IMR-90 (cell line): ENCODE measurements around the gene ROBO1. TPM values are rescaled to one million over a fixed set of nuclear protein-coding genes. Genes with fewer than 3 reads are reported as not detected.

ENCODE experiments used
- ATAC-seq: fragments of 200-7000 bp; cut with Tn5 transposase; 2 replicates; pipeline ENCODE4 v1.9.1; 2020; ENCODE audit warnings: low read depth, mild to moderate bottlenecking, moderate library complexity
- BruUV-seq: library from RNA; stranded (reverse); fragments of 400-500 nt; replicated peaks from 2 replicates; lab custom pipeline; 2021; lab: Mats Ljungman, UMichigan
- CTCF ChIA-PET: fragments of 300-600 bp; formaldehyde crosslinking; extraction: SDS; loops from one replicate; lab custom pipeline; 2021; ENCODE audit warnings: antibody characterized with exemption; lab: Yijun Ruan, JAX
- POLR2A ChIA-PET: fragments of 300-600 bp; sonication (Branson Sonifier 250); formaldehyde crosslinking; loops from one replicate; lab custom pipeline; 2022; ENCODE audit warnings: antibody characterized with exemption; ENCODE audit not compliant: unreplicated experiment; lab: Charles Lee
- DNase-seq: peaks from one replicate; pipeline ENCODE4 v3.0.0; 2013
- H2AFZ ChIP-seq: replicated peaks from 2 replicates; pipeline ENCODE3; 2013; ENCODE audit warnings: low read length, mild to moderate bottlenecking; ENCODE audit not compliant: poor library complexity
- H2AK5ac ChIP-seq: 2 replicates; pipeline ENCODE4 v1.6.1; 2013; ENCODE audit warnings: low read depth, low read length, inconsistent platforms
- H2AK9ac ChIP-seq: replicated peaks from 2 replicates; pipeline ENCODE3; 2013; ENCODE audit warnings: mild to moderate bottlenecking, low read depth, low read length, moderate library complexity; ENCODE audit not compliant: poor library complexity
- H2BK120ac ChIP-seq: 2 replicates; pipeline ENCODE4 v1.6.1; 2013; ENCODE audit warnings: low read depth, low read length, inconsistent platforms
- H2BK15ac ChIP-seq: 3 replicates; pipeline ENCODE4 v1.6.1; 2013; ENCODE audit warnings: low read depth, low read length, inconsistent platforms
- H2BK20ac ChIP-seq: 2 replicates; pipeline ENCODE4 v1.6.1; 2013; ENCODE audit warnings: low read depth, mild to moderate bottlenecking, inconsistent platforms, low read length, moderate library complexity
- H2BK5ac ChIP-seq: 2 replicates; pipeline ENCODE4 v1.6.1; 2013; ENCODE audit warnings: mild to moderate bottlenecking, low read depth, low read length, inconsistent platforms; ENCODE audit not compliant: poor library complexity, severe bottlenecking
- H3K14ac ChIP-seq: replicated peaks from 2 replicates; pipeline ENCODE4 v1.6.1; 2013; ENCODE audit warnings: low read depth, low read length, inconsistent platforms
- H3K18ac ChIP-seq: 2 replicates; pipeline ENCODE4 v1.6.1; 2013; ENCODE audit warnings: low read depth, low read length, control low read depth
- H3K23ac ChIP-seq: 2 replicates; pipeline ENCODE4 v1.6.1; 2013; ENCODE audit warnings: low read depth, low read length, inconsistent platforms
- H3K27ac ChIP-seq: 2 replicates; pipeline ENCODE4 v1.5.1; 2013; ENCODE audit warnings: mild to moderate bottlenecking, control low read depth, low read length; ENCODE audit not compliant: insufficient read depth
- H3K27me3 ChIP-seq: 2 replicates; pipeline ENCODE4 v1.6.1; 2013; ENCODE audit warnings: low read length; ENCODE audit not compliant: control insufficient read depth, insufficient read depth
- H3K36me3 ChIP-seq: 2 replicates; pipeline ENCODE4 v1.6.1; 2013; ENCODE audit warnings: low read length, mixed read lengths; ENCODE audit not compliant: control insufficient read depth, insufficient read depth
- H3K4ac ChIP-seq: 2 replicates; pipeline ENCODE4 v1.6.1; 2013; ENCODE audit warnings: low read depth, low read length, inconsistent platforms
- H3K4me1 ChIP-seq: 2 replicates; pipeline ENCODE4 v1.6.1; 2013; ENCODE audit warnings: low read length, mixed read lengths; ENCODE audit not compliant: control insufficient read depth, insufficient read depth
- H3K4me2 ChIP-seq: 2 replicates; pipeline ENCODE4 v1.6.1; 2013; ENCODE audit warnings: low read depth, mild to moderate bottlenecking, control low read depth, low read length, moderate library complexity
- H3K4me3 ChIP-seq: 2 replicates; pipeline ENCODE4 v1.5.1; 2013; ENCODE audit warnings: low read depth, mild to moderate bottlenecking, control low read depth, low read length, moderate library complexity; ENCODE audit not compliant: insufficient read depth
- H3K56ac ChIP-seq: 2 replicates; pipeline ENCODE4 v1.6.1; 2013; ENCODE audit warnings: low read length, inconsistent platforms; ENCODE audit not compliant: insufficient read depth; ENCODE audit errors: extremely low read depth
- H3K79me1 ChIP-seq, 2 experiments: 2 replicates each; pipeline ENCODE4 v1.6.1; 2013; ENCODE audit warnings: low read length in 2 of 2, inconsistent platforms in 1 of 2, low read depth in 1 of 2
- H3K9ac ChIP-seq: 2 replicates; pipeline ENCODE4 v1.6.1; 2013; ENCODE audit warnings: low read depth, low read length, control low read depth
- H3K9me1 ChIP-seq: 2 replicates; pipeline ENCODE4 v1.6.1; 2013; ENCODE audit warnings: low read length, inconsistent platforms; ENCODE audit not compliant: insufficient read depth
- H3K9me3 ChIP-seq: 2 replicates; pipeline ENCODE4 v1.6.1; 2013; ENCODE audit warnings: low read length; ENCODE audit not compliant: control insufficient read depth, insufficient read depth
- H4K20me1 ChIP-seq: 2 replicates; pipeline ENCODE4 v1.6.1; 2013; ENCODE audit warnings: low read length, inconsistent platforms; ENCODE audit not compliant: insufficient read depth
- H4K5ac ChIP-seq: 2 replicates; pipeline ENCODE4 v1.6.1; 2013; ENCODE audit warnings: mild to moderate bottlenecking, low read depth, low read length, control low read depth
- H4K8ac ChIP-seq, 2 experiments: 2 replicates each; pipeline ENCODE4 v1.6.1; 2013; ENCODE audit warnings: low read depth in 2 of 2, low read length in 2 of 2, control low read depth in 1 of 2, inconsistent platforms in 1 of 2
- H4K91ac ChIP-seq: 2 replicates; pipeline ENCODE4 v1.6.1; 2013; ENCODE audit warnings: low read depth, low read length, inconsistent platforms; ENCODE audit not compliant: insufficient read depth
- CEBPB ChIP-seq: IDR thresholded peaks from 2 replicates; pipeline ENCODE4 v1.6.1; 2012; ENCODE audit warnings: low read depth, low read length, improper control_type of control experiment
- CHD1 ChIP-seq: IDR thresholded peaks from 2 replicates; pipeline ENCODE4 v1.6.1; 2012; ENCODE audit warnings: low read depth, low read length, improper control_type of control experiment
- CTCF ChIP-seq: conservative IDR thresholded peaks from 2 replicates; pipeline ENCODE4 v1.5.1; 2012; ENCODE audit warnings: mild to moderate bottlenecking, low read depth, low read length, improper control_type of control experiment
- ELK1 ChIP-seq: fragments of 150-350 bp; IDR thresholded peaks from 2 replicates; pipeline ENCODE4 v1.6.1; 2016; ENCODE audit warnings: low read depth, mild to moderate bottlenecking, low read length, moderate library complexity, borderline replicate concordance
- FOS ChIP-seq: fragments of 150-350 bp; IDR thresholded peaks from 2 replicates; pipeline ENCODE4 v1.6.1; 2016; ENCODE audit warnings: low read depth, low read length
- MAFK ChIP-seq: IDR thresholded peaks from 2 replicates; pipeline ENCODE4 v1.6.1; 2012; ENCODE audit warnings: low read depth, low read length, improper control_type of control experiment
- MAZ ChIP-seq: IDR thresholded peaks from 2 replicates; pipeline ENCODE4 v1.6.1; 2012; ENCODE audit warnings: low read depth, mild to moderate bottlenecking, low read length, improper control_type of control experiment, moderate library complexity, borderline replicate concordance
- MXI1 ChIP-seq: IDR thresholded peaks from 2 replicates; pipeline ENCODE4 v1.6.1; 2012; ENCODE audit warnings: low read depth, mild to moderate bottlenecking, low read length, moderate library complexity, borderline replicate concordance
- NFE2L2 ChIP-seq: fragments of 150-350 bp; IDR thresholded peaks from 2 replicates; pipeline ENCODE4 v1.6.1; 2016; ENCODE audit warnings: low read depth, mild to moderate bottlenecking, low read length
- POLR2A ChIP-seq: IDR thresholded peaks from 2 replicates; pipeline ENCODE4 v1.6.1; 2012; ENCODE audit warnings: mild to moderate bottlenecking, low read depth, low read length
- RAD21 ChIP-seq: IDR thresholded peaks from 2 replicates; pipeline ENCODE4 v1.6.1; 2012; ENCODE audit warnings: low read length, improper control_type of control experiment
- RCOR1 ChIP-seq: IDR thresholded peaks from 2 replicates; pipeline ENCODE4 v1.6.1; 2012; ENCODE audit warnings: mild to moderate bottlenecking, low read length, improper control_type of control experiment; ENCODE audit not compliant: insufficient replicate concordance
- RFX5 ChIP-seq: IDR thresholded peaks from 2 replicates; pipeline ENCODE4 v1.8.0; 2012; ENCODE audit warnings: low read depth, mild to moderate bottlenecking, low read length, moderate library complexity
- SMC3 ChIP-seq: fragments of 150-350 bp; IDR thresholded peaks from 2 replicates; pipeline ENCODE4 v1.6.1; 2016; ENCODE audit warnings: low read depth, mild to moderate bottlenecking, antibody characterized with exemption, low read length, moderate library complexity
- USF2 ChIP-seq: fragments of 150-350 bp; IDR thresholded peaks from 2 replicates; pipeline ENCODE4 v1.6.1; 2017; ENCODE audit warnings: mild to moderate bottlenecking, antibody characterized with exemption, low read length, low read depth
- WGBS, 2 experiments: methylation state at CpG; one replicate each; pipeline versions ENCODE4 v1.1.5 to v1.1.7; 2013; ENCODE audit warnings: missing lambda C conversion rate in 2 of 2; ENCODE audit not compliant: insufficient read length in 1 of 2; ENCODE audit errors: extremely low coverage in 2 of 2; 5-methylcytosine and 5-hydroxymethylcytosine counted together
- dilution Hi-C: fragments of 300-500 bp; cut with HindIII; formaldehyde crosslinking; loops from one replicate; pipeline ENCODE4 v1.14.3; 2018; ENCODE audit warnings: low sequenced_read_pairs; ENCODE audit not compliant: unreplicated experiment
- in situ Hi-C: fragments of 300-500 bp; cut with MboI; formaldehyde crosslinking; loops from 3 replicates; pipeline ENCODE4 v1.14.3; 2019; ENCODE audit warnings: low sequenced_read_pairs, inconsistent platforms, mixed read lengths
- intact Hi-C: fragments of 100-400 bp; cut with micrococcal nuclease; formaldehyde crosslinking; loops from 2 replicates; pipeline ENCODE4 v1.10.0; 2022
- polyA plus RNA-seq, 3 experiments: library from polyadenylated mRNA; depleted of rRNA; stranded (reverse); fragments of >200 nt; gene quantifications; 2 replicates each; pipeline ENCODE4 v1.2.3, GENCODE V29; 2012; ENCODE audit warnings: low replicate concordance in 1 of 3
- total RNA-seq: library from RNA; depleted of rRNA; stranded (reverse); fragments of >200 nt; gene quantifications from 2 replicates; pipeline ENCODE4 v1.2.3, GENCODE V29; 2012

Gene ROBO1
- total and polyA plus RNA-seq, 2 of the 4 experiments (the other 2 are of a cell fraction) = 24.1 to 53.9 TPM

- no peak overlapping the region for H2AFZ ChIP-seq
- H2AK9ac ChIP-seq = no peak overlapping the region
- H2AK5ac ChIP-seq = no peak overlapping the region
- in situ Hi-C loops (no loop called here), dilution Hi-C loops (no loop called here), intact Hi-C loops (no loop called here)
- H2BK15ac ChIP-seq = no peak overlapping the region
- H3K27ac ChIP-seq = no peak overlapping the region
- H3K9me3 ChIP-seq = no peaks in the 10 kb centered on the region
- no CpG with 5 or more reads among the region's 5 CpGs for WGBS, 2 experiments
- no peak for ATAC-seq
- no peak overlapping the region for H4K5ac ChIP-seq
- H3K4ac ChIP-seq = no peak overlapping the region
- H3K27me3 ChIP-seq = no peaks in the 10 kb centered on the region
- BruUV-seq = no TSS peak
- H3K4me1 ChIP-seq = peaks cover 2% of the 10 kb centered on the region; the same call in 1 of the 2 replicates
- no peak overlapping the region for H3K4me2 ChIP-seq
- peaks cover 2% of the 10 kb centered on the region; the same call in 1 of the 2 replicates for H3K9me1 ChIP-seq
- DNase-seq = no peak
- H2BK20ac ChIP-seq = no peak overlapping the region
- TF ChIP-seq CHD1 (no peak), RCOR1 (no peak), FOS (no peak), NFE2L2 (no peak), RFX5 (no peak), MXI1 (no peak), MAFK (no peak), MAZ (no peak), POLR2A (no peak), CTCF (no peak), SMC3 (no peak), ELK1 (no peak), USF2 (no peak), RAD21 (no peak), CEBPB (no peak)
- H3K23ac ChIP-seq = no peak overlapping the region
- ChIA-PET CTCF (no interaction called here), POLR2A (interaction anchor here (0.6 kb wide), 1 partner anchor 144 kb away, joined by 5 read pairs; no protein-coding TSS in a partner anchor)
- H2BK5ac ChIP-seq = no peak overlapping the region
- H3K79me1 ChIP-seq = no peaks in the 10 kb centered on the region
- no peaks in the 10 kb centered on the region for H4K20me1 ChIP-seq
- no peak overlapping the region for H3K56ac ChIP-seq
- no peak overlapping the region for H3K14ac ChIP-seq
- H3K9ac ChIP-seq = no peak overlapping the region
- H2BK120ac ChIP-seq = no peak overlapping the region
- H4K91ac ChIP-seq = no peak overlapping the region
- H3K18ac ChIP-seq = no peak overlapping the region
- no peaks in the 10 kb centered on the region for H3K36me3 ChIP-seq
- H3K4me3 ChIP-seq = no peak overlapping the region
- no peak overlapping the region for H4K8ac ChIP-seq
Measured at GRCh38 chr3:78697426-78697825, 1070.4 kb downstream of the ROBO1 start.
